ENCODE measurements around the gene SARM1. TPM values are rescaled to one million over a fixed set of nuclear protein-coding genes. Genes with fewer than 3 reads are reported as not detected.

Gene SARM1
- total RNA-seq, 6 experiments from 2014 or later, result 15.1 to 18.9 (median 16.8) TPM

GRCh38 chr17:28391401-28391800 is 19.9 kb downstream of the SARM1 start:
- Mint-ChIP-seq H3K4me1 (ENCODE audit: low read depth) (peaks cover 22% of the 10 kb centered on the region), H3K4me3 (no peak overlapping the region), H3K9me3 (no peaks in the 10 kb centered on the region), H3K27ac (no peak overlapping the region; the same call in 1 of the 2 replicates), H3K36me3 (ENCODE audit: low read depth) (peaks cover 20% of the 10 kb centered on the region), H3K27me3 (ENCODE audit: insufficient read depth) (no peaks in the 10 kb centered on the region; the same call in 1 of the 2 replicates)
- no peak for DNase-seq
- TF ChIP-seq, protein P1, sequence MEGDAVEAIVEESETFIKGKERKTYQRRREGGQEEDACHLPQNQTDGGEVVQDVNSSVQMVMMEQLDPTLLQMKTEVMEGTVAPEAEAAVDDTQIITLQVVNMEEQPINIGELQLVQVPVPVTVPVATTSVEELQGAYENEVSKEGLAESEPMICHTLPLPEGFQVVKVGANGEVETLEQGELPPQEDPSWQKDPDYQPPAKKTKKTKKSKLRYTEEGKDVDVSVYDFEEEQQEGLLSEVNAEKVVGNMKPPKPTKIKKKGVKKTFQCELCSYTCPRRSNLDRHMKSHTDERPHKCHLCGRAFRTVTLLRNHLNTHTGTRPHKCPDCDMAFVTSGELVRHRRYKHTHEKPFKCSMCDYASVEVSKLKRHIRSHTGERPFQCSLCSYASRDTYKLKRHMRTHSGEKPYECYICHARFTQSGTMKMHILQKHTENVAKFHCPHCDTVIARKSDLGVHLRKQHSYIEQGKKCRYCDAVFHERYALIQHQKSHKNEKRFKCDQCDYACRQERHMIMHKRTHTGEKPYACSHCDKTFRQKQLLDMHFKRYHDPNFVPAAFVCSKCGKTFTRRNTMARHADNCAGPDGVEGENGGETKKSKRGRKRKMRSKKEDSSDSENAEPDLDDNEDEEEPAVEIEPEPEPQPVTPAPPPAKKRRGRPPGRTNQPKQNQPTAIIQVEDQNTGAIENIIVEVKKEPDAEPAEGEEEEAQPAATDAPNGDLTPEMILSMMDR (IDR thresholded peaks at IDR 0.05), result no peak

DNA sequence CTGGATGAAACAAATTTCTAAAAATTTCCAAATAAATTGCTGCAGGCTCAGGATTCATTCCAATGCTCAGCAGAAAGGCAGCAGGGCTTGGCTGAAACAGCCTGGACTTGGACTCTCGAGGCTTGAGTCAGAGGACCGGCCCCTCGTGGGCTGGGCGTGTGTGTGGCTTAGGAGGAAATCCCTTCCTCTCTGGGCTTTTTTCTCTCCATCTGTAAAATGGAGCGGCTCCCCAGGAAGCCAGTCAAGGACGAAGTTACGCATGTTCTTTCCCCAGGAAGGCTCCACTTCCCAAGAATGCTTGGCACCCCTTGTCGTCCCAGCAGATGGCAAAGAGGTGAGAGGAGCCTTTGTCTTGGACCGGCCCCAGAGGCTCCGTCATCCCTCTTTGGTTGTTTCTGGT is 21.0 kb downstream of the SARM1 start:
- DNase-seq, result no peak
- H3K36me3 Mint-ChIP-seq (ENCODE audit: low read depth), result peaks cover 19% of the 10 kb centered on the region
- no peaks in the 10 kb centered on the region for H3K9me3 Mint-ChIP-seq
- H3K4me1 Mint-ChIP-seq (ENCODE audit: low read depth), result peaks cover 22% of the 10 kb centered on the region
- no peak overlapping the region for H3K27ac Mint-ChIP-seq
- no peak overlapping the region for H3K4me3 Mint-ChIP-seq
- H3K27me3 Mint-ChIP-seq (ENCODE audit: insufficient read depth), result no peaks in the 10 kb centered on the region; the same call in 1 of the 2 replicates
- TF ChIP-seq, protein P1 (IDR thresholded peaks at IDR 0.05), result no peak

GRCh38 chr17:28394337-28395116 is 23.0 kb downstream of the SARM1 start:
- DNase-seq, result peak; percentile 27
- peak overlapping the region; percentile 20 for H3K27ac Mint-ChIP-seq
- no peaks in the 10 kb centered on the region for H3K9me3 Mint-ChIP-seq

GRCh38 chr17:28395426-28395825 is 23.9 kb downstream of the SARM1 start:
- H3K9me3 Mint-ChIP-seq, result no peaks in the 10 kb centered on the region
- no peak overlapping the region for H3K4me3 Mint-ChIP-seq
- TF ChIP-seq, protein P1 (IDR thresholded peaks at IDR 0.05), result no peak
- no peak for DNase-seq
- no peak overlapping the region for H3K27ac Mint-ChIP-seq
- peaks cover 17% of the 10 kb centered on the region for H3K36me3 Mint-ChIP-seq (ENCODE audit: low read depth)
- no peaks in the 10 kb centered on the region; the same call in 1 of the 2 replicates for H3K27me3 Mint-ChIP-seq (ENCODE audit: insufficient read depth)
- H3K4me1 Mint-ChIP-seq (ENCODE audit: low read depth), result peaks cover 34% of the 10 kb centered on the region

More at GRCh38 chr17:28394337-28395116, 23.0 kb downstream of the SARM1 start:
- H3K4me1 Mint-ChIP-seq (ENCODE audit: low read depth), result peaks cover 34% of the 10 kb centered on the region
- no peaks in the 10 kb centered on the region; the same call in 1 of the 2 replicates for H3K27me3 Mint-ChIP-seq (ENCODE audit: insufficient read depth)
- H3K4me3 Mint-ChIP-seq, result 0 out of 2 replicates have a peak overlapping the region, but pooled peaks have one; percentile 8
- peaks cover 20% of the 10 kb centered on the region for H3K36me3 Mint-ChIP-seq (ENCODE audit: low read depth)
- TF ChIP-seq, protein P1 (IDR thresholded peaks at IDR 0.05), result no peak

GRCh38 chr17:28395968-28396367 is 24.5 kb downstream of the SARM1 start:
- Mint-ChIP-seq H3K36me3 (ENCODE audit: low read depth) (peaks cover 11% of the 10 kb centered on the region), H3K4me3 (no peak overlapping the region), H3K27ac (no peak overlapping the region), H3K4me1 (ENCODE audit: low read depth) (peaks cover 34% of the 10 kb centered on the region), H3K27me3 (ENCODE audit: insufficient read depth) (no peaks in the 10 kb centered on the region; the same call in 1 of the 2 replicates), H3K9me3 (no peaks in the 10 kb centered on the region)
- no peak for DNase-seq
- TF ChIP-seq, protein P1 (IDR thresholded peaks at IDR 0.05), result no peak

All from HFFc6 (cell line).